Calu3 (cell line): ENCODE results near the gene CFAP299. TPM values are rescaled to one million over a fixed set of nuclear protein-coding genes. Genes with fewer than 3 reads are reported as not detected.

Experiments
- BruUV-seq: library from RNA; stranded (reverse); fragments of 400-500 nt; replicated peaks from 2 replicates; lab custom pipeline; 2021; lab: Mats Ljungman, UMichigan
- CTCF ChIA-PET: fragments of 300-600 bp; sonication (Branson Sonifier 250); formaldehyde crosslinking; loops from one replicate; lab custom pipeline; 2022; ENCODE audit warnings: antibody characterized with exemption; lab: Charles Lee
- DNase-seq: peaks from one replicate; pipeline ENCODE4 v3.0.0; 2022
- H3K27ac Mint-ChIP-seq: one replicate; pipeline ENCODE4 v1.8.0; 2022; ENCODE audit warnings: mixed read lengths; ENCODE audit not compliant: unreplicated experiment
- H3K27me3 Mint-ChIP-seq: one replicate; pipeline ENCODE4 v1.8.0; 2022; ENCODE audit warnings: mixed read lengths; ENCODE audit not compliant: unreplicated experiment
- H3K36me3 Mint-ChIP-seq: one replicate; pipeline ENCODE4 v1.8.0; 2022; ENCODE audit warnings: mild to moderate bottlenecking, moderate library complexity, mixed read lengths; ENCODE audit not compliant: insufficient read depth, unreplicated experiment
- H3K4me1 Mint-ChIP-seq: one replicate; pipeline ENCODE4 v1.8.0; 2022; ENCODE audit warnings: mild to moderate bottlenecking, low read depth, mixed read lengths; ENCODE audit not compliant: unreplicated experiment
- H3K4me3 Mint-ChIP-seq: one replicate; pipeline ENCODE4 v1.8.0; 2022; ENCODE audit warnings: mild to moderate bottlenecking, low read depth, moderate library complexity, mixed read lengths; ENCODE audit not compliant: unreplicated experiment
- H3K9me3 Mint-ChIP-seq: one replicate; pipeline ENCODE4 v1.8.0; 2022; ENCODE audit warnings: low read depth, mixed read lengths; ENCODE audit not compliant: unreplicated experiment
- CTCF ChIP-seq: fragments of 200-600 bp; IDR thresholded peaks from one replicate; pipeline ENCODE4 v1.8.0; 2022; ENCODE audit warnings: antibody characterized with exemption; ENCODE audit not compliant: unreplicated experiment
- intact Hi-C: fragments of 100-400 bp; cut with micrococcal nuclease; formaldehyde crosslinking; loops from one replicate; pipeline ENCODE4 v1.10.0; 2022; ENCODE audit not compliant: unreplicated experiment
- total RNA-seq: library from RNA; stranded (reverse); gene quantifications from 2 replicates; pipeline ENCODE4 v1.2.3, GENCODE V29; 2022

CFAP299 gene
- total RNA-seq, 1 experiment from 2014 or later = not detected

- Mint-ChIP-seq H3K27ac (no peak overlapping the region), H3K36me3 (no peaks in the 10 kb centered on the region), H3K27me3 (no peaks in the 10 kb centered on the region), H3K4me3 (no peak overlapping the region), H3K4me1 (no peaks in the 10 kb centered on the region), H3K9me3 (no peaks in the 10 kb centered on the region)
- no TSS peak for BruUV-seq
- CTCF ChIA-PET = no interaction called here
- intact Hi-C loops = no loop called here
- TF ChIP-seq CTCF = no peak
- no peak for DNase-seq
Measured at GRCh38 chr4:80539190-80539589, 203.7 kb downstream of the CFAP299 start.

GRCh38 chr4:80540349-80540748, 204.8 kb downstream of the CFAP299 start:
- Mint-ChIP-seq H3K4me1 (no peaks in the 10 kb centered on the region), H3K27ac (no peak overlapping the region), H3K9me3 (no peaks in the 10 kb centered on the region), H3K27me3 (no peaks in the 10 kb centered on the region), H3K4me3 (no peak overlapping the region), H3K36me3 (no peaks in the 10 kb centered on the region)
- no peak for DNase-seq
- CTCF ChIA-PET = no interaction called here
- TF ChIP-seq CTCF = no peak
- intact Hi-C loops = no loop called here
- no TSS peak for BruUV-seq

DNA sequence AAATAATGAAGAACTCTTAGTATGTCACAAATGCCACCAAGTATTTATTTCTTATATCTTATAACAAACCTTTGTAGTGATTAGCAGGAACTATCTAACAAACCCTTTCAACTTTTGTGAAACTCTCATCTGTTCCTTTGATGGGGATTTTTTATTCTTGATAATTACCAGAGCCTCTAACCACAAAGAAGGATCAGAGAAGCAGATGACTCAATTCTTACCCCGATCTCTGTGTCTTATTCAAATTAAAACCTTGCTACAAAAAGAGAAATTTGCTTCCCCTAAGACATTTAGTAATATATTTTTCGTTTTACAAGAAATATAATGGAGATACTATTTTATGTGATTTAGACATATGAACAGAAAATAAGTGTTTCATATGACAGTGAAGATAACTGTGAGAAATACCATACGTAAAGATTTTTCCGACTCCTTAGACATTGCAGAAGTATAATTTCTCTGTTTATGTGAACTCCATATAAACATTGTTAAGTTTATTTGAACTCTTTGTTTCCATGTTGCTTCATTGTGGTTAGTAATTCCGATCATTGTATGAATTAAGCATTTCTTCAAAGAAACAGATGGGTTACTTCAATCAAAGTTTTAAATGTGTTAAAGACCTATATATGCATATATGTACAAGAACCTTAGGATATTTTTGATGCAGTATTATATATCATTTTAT, 205.4 kb downstream of the CFAP299 start:
- CTCF ChIA-PET = no interaction called here
- H3K36me3 Mint-ChIP-seq = no peaks in the 10 kb centered on the region
- H3K27me3 Mint-ChIP-seq = no peaks in the 10 kb centered on the region
- H3K4me3 Mint-ChIP-seq = no peak overlapping the region
- no peaks in the 10 kb centered on the region for H3K9me3 Mint-ChIP-seq
- no peaks in the 10 kb centered on the region for H3K4me1 Mint-ChIP-seq
- DNase-seq = no peak
- H3K27ac Mint-ChIP-seq = no peak overlapping the region
- no TSS peak for BruUV-seq
- no peak for TF ChIP-seq CTCF
- intact Hi-C loops = no loop called here

GRCh38 chr4:80542747-80543146, 207.2 kb downstream of the CFAP299 start:
- Mint-ChIP-seq H3K4me1 (no peaks in the 10 kb centered on the region), H3K9me3 (no peaks in the 10 kb centered on the region), H3K4me3 (no peak overlapping the region), H3K27ac (no peak overlapping the region), H3K36me3 (no peaks in the 10 kb centered on the region), H3K27me3 (no peaks in the 10 kb centered on the region)
- intact Hi-C loops = no loop called here
- TF ChIP-seq CTCF = no peak
- BruUV-seq = no TSS peak
- CTCF ChIA-PET = no interaction called here
- DNase-seq = no peak
